ENCODE results near the gene CLDN19. TPM values are rescaled to one million over a fixed set of nuclear protein-coding genes. Genes with fewer than 3 reads are reported as not detected.

Gene CLDN19
- total and polyA plus RNA-seq, 9 of the 15 experiments (the other 6 are each of a cell fraction or from before 2014, with no cell fraction given): not detected

DNA sequence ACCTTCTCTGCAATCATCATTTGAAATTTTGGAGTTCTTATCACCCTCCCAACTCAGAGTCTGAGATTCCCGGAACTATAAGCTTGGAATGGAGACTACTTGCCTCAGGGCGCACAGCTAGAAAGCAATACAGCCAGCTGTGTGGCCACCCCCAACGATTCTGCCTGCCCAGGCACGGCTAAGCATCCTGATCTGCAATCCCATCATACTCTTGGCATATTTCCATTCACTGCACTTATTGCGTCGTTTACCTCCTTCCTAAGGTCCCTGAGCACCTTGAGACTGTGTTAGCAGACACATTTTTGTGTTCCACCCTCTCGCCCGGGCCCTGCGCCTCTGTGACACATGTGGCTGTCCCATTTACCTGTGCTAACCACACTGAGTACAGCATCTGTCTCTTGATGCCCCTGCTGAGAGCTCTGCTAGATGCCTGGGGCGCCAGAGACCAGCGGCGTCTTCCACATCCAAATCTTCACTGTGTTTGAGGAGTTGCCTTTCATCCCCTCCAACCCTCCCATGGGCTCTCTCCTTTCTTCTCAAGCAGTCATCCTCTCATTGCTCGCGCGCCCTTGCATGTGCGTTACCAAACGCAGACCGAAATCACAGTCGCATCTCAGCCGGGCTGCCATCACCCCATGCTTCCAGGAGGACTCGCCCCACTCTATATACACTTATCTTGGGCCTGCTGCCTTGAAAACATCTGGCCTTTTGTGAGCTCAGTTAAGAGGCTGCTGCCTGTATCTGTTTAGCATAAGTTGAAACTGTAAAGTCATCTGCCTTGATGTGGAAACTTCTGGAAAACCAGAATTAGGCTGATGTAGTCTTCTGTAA, 3.5 kb upstream of the CLDN19 start:
- no peak overlapping the region for H3K27ac ChIP-seq (ENCODE audit: extremely low read depth, low read depth, low read length)
- intact Hi-C loops (cut with micrococcal nuclease): no loop called here
- H3K9me1 ChIP-seq (ENCODE audit: control insufficient read depth, insufficient read depth, low read length): peaks cover 8% of the 10 kb centered on the region
- H3K4me1 ChIP-seq (replicated peaks in 1 of 2; ENCODE audit: control insufficient read depth in 2 of 2, insufficient read depth in 2 of 2, low read length in 2 of 2): peaks cover 0 to 21% of the 10 kb centered on the region in 2 experiments; a peak in 2 of 5 replicates
- BruUV-seq (replicated peaks): no TSS peak
- no peak for FAIRE-seq
- POLR2A ChIA-PET: interaction anchor here (0.8 to 1.7 kb wide), 2 partner anchors 9 to 23 kb away, joined by 5 to 6 read pairs; partner anchors contain the start of genes C1orf50 and P3H1
- TF ChIP-seq TRIM24 (IDR thresholded peaks at IDR 0.05) (0 out of 4 replicates have a peak, but pooled peaks of 1 of the 2 experiments have one; percentile 13), FIP1L1 (IDR thresholded peaks at IDR 0.05; ENCODE audit: low read depth, low read length, poor library complexity, severe bottlenecking) (no peak)
- in situ Hi-C loops (cut with MboI): loop anchor here (10.0 to 25.0 kb wide), 2 partner anchors 156 to 399 kb away; no protein-coding TSS in a partner anchor
- H4K20me1 ChIP-seq (replicated peaks; ENCODE audit: control insufficient read depth, insufficient read depth, low read length): peaks cover 5% of the 10 kb centered on the region; the same call in 1 of the 2 replicates
- no peaks in the 10 kb centered on the region for H3K9me3 ChIP-seq (replicated peaks; ENCODE audit: control insufficient read depth, insufficient read depth, low read depth, low read length)
- 31% methylated on average over 21 of the region's 21 CpGs for WGBS (ENCODE audit: insufficient coverage, low coverage, missing lambda C conversion rate)
- no peak for DNase-seq (ENCODE audit: extremely low read depth in 1 of 4, low spot score in 3 of 4)
- H3K79me2 ChIP-seq (ENCODE audit: control insufficient read depth, insufficient read depth, low read length): no peaks in the 10 kb centered on the region
- H3K9ac ChIP-seq (ENCODE audit: insufficient read depth in 1 of 2, low read depth in 2 of 2, low read length in 2 of 2): no peak overlapping the region
- peaks cover 28% of the 10 kb centered on the region; the same call in 2 of the 3 replicates for H3K36me3 ChIP-seq (ENCODE audit: control insufficient read depth, insufficient read depth, low read length)
- no peak overlapping the region for H3K4me3 ChIP-seq
- H2AFZ ChIP-seq (ENCODE audit: low read depth, low read length): no peak overlapping the region
- ATAC-seq: no peak
- peaks cover 4 to 24% of the 10 kb centered on the region in 2 experiments; a peak in 4 of 5 replicates for H3K27me3 ChIP-seq (ENCODE audit: control insufficient read depth in 2 of 2, insufficient read depth in 2 of 2, low read length in 2 of 2)
- H3K4me2 ChIP-seq (ENCODE audit: insufficient read depth, low read length): no peak overlapping the region
- CTCF ChIA-PET (ENCODE audit: low intra/inter-chr PET ratio): no interaction called here
